Aortic smooth muscle cell (primary cell): ENCODE results near the gene RBMXL3. TPM values are rescaled to one million over a fixed set of nuclear protein-coding genes. Genes with fewer than 3 reads are reported as not detected.

Experiments used
- total RNA-seq: library from RNA; depleted of rRNA; stranded (reverse); fragments of >200 nt; gene quantifications from 2 replicates; pipeline ENCODE4 v1.2.3, GENCODE V29; 2014

The RBMXL3 gene
- not detected in 2 replicates for total RNA-seq

DNA sequence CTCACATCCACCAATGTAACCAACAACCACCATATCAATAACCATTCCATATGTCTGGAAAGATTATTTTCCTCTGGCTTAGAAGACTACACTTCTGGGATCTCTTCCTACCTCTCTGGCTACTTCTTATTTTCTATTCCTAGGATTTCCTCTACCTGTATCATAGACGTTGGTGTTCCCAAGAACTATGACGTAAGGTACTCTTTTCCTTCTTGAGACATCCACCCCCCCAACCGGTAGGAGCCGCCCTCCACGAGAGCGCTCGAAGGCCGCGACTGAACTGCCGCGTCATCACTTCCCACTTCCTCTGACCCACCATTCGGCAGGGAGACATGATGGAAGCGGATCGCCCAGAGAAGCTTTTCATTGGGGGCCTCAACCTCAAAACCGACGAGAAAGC is at the start of gene RBMXL3:
Gene RBMXL3, plus strand, starts transcription at position 301 of the 400 bp plus-strand sequence. Its CDS starts 32 bp downstream, at position 333.

DNA sequence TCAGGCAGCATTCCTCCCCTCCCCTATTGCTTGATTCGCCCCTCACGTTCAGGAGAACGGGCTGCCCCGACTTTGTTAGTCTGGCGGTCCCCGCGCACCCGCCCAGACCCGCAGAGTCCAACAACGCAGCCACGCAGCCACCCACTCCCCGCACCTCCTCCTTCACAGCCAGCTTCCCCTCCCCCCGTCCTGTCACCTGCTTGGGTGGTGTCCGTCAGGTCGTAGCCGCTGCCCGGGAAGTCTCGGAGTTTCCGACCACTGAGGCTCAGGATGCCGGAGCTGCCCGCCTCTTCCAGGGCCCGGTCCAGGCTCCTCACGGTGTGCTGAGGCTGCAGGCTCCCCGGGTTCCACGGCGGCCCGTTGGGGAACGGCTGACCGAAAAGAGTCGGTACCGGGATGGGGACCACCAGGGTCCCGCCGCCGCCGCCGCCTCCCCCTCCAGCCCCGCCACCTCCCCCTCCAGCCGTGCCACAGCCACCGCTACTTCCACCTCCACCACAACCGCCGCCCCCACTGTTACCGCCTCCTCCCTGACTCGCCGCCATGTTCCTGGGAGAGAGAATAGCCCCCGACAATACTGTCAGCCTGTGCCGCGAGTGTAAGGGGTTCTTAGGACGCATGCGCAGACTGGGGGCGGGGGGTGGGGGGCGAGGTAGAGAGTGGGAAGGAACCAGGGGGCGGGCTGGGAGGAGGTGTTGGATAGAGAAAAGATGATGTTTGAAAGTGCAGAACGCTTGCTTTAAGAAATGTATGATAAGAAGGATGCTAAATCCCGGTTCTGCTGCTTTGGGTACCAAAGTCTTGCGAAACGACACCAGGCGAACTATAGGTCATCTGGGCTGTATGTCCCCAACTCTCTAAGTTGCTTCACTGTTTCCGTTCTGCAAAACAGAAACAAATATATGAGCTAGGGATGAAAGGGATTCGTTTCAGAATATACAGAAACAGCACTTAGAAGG is 44.6 kb downstream of the RBMXL3 start, which contains the start of gene LRCH2:
Gene LRCH2, minus strand, starts transcription at position 600 of the 959 bp plus-strand sequence. Its CDS starts 55 bp downstream, at position 545.

Other genes with a start within 250 kb of the RBMXL3 start
- gene IL13RA2, start 171.8 kb upstream of the RBMXL3 start, total RNA-seq = 171 and 451 TPM in 2 replicates
- gene LRCH2, start 44.7 kb downstream of the RBMXL3 start, total RNA-seq = 4.9 and 6.8 TPM in 2 replicates
- not detected in 2 replicates for gene LUZP4, start 100.3 kb downstream of the RBMXL3 start, total RNA-seq